Nephron (organoid): ENCODE measurements around the gene B3GNT2.

Experiments
- H3K27ac Mint-ChIP-seq, 3 experiments: 2 replicates each; pipeline ENCODE4 v1.8.0; 2020; ENCODE audit warnings: mixed read lengths in 3 of 3, mild to moderate bottlenecking in 2 of 3, moderate library complexity in 1 of 3
- H3K27me3 Mint-ChIP-seq: 2 replicates; pipeline ENCODE4 v1.8.0; 2021; ENCODE audit warnings: low read depth, mild to moderate bottlenecking, moderate library complexity, mixed read lengths
- H3K36me3 Mint-ChIP-seq: 2 replicates; pipeline ENCODE4 v1.8.0; 2020; ENCODE audit warnings: low read depth, mixed read lengths
- H3K4me1 Mint-ChIP-seq: 2 replicates; pipeline ENCODE4 v1.8.0; 2020; ENCODE audit warnings: mixed read lengths
- H3K4me3 Mint-ChIP-seq, 3 experiments: 2 replicates each; pipeline ENCODE4 v1.8.0; 2020; ENCODE audit warnings: mild to moderate bottlenecking in 3 of 3, mixed read lengths in 3 of 3, moderate library complexity in 2 of 3
- H3K9me3 Mint-ChIP-seq: 2 replicates; pipeline ENCODE4 v1.8.0; 2020; ENCODE audit warnings: mixed read lengths
- CTCF ChIP-seq, 3 experiments: fragments of 200-600 bp; sonication (generic); IDR thresholded peaks; one replicate each; pipeline ENCODE4 v1.5.0; 2021; ENCODE audit warnings: antibody characterized with exemption in 3 of 3; ENCODE audit not compliant: unreplicated experiment in 3 of 3

B3GNT2 gene

GRCh38 chr2:62163834-62164233 lies 32.1 kb upstream of the B3GNT2 start:
- no peaks in the 10 kb centered on the region for H3K36me3 Mint-ChIP-seq
- H3K4me3 Mint-ChIP-seq, result no peak overlapping the region
- H3K27me3 Mint-ChIP-seq, result no peaks in the 10 kb centered on the region
- no peak for TF ChIP-seq CTCF (IDR thresholded peaks at IDR 0.05; ENCODE audit: unreplicated experiment in 3 of 3)
- no peaks in the 10 kb centered on the region for H3K4me1 Mint-ChIP-seq
- H3K9me3 Mint-ChIP-seq, result no peaks in the 10 kb centered on the region
- no peak overlapping the region for H3K27ac Mint-ChIP-seq

GRCh38 chr2:62175728-62176127 lies 20.2 kb upstream of the B3GNT2 start:
- no peak for TF ChIP-seq CTCF (IDR thresholded peaks at IDR 0.05; ENCODE audit: unreplicated experiment in 3 of 3)
- Mint-ChIP-seq H3K36me3 (no peaks in the 10 kb centered on the region), H3K27me3 (no peaks in the 10 kb centered on the region), H3K27ac (peak overlapping the region in 1 of 3 experiments; percentile 1), H3K9me3 (no peaks in the 10 kb centered on the region), H3K4me1 (peaks cover 15% of the 10 kb centered on the region), H3K4me3 (no peak overlapping the region)

- Mint-ChIP-seq H3K9me3 (no peaks in the 10 kb centered on the region), H3K27ac (no peak overlapping the region), H3K4me3 (no peak overlapping the region), H3K4me1 (peaks cover 15% of the 10 kb centered on the region), H3K27me3 (no peaks in the 10 kb centered on the region), H3K36me3 (no peaks in the 10 kb centered on the region)
- TF ChIP-seq CTCF (IDR thresholded peaks at IDR 0.05; ENCODE audit: unreplicated experiment in 3 of 3), result no peak
Measured at GRCh38 chr2:62176801-62177200, 19.1 kb upstream of the B3GNT2 start.

GRCh38 chr2:62177392-62178049 lies 18.4 kb upstream of the B3GNT2 start:
- TF ChIP-seq CTCF (IDR thresholded peaks at IDR 0.05; ENCODE audit: unreplicated experiment in 3 of 3), result no peak
- Mint-ChIP-seq H3K4me1 (peaks cover 15% of the 10 kb centered on the region), H3K27ac (no peak overlapping the region), H3K4me3 (no peak overlapping the region), H3K36me3 (no peaks in the 10 kb centered on the region), H3K9me3 (no peaks in the 10 kb centered on the region), H3K27me3 (peaks cover 3% of the 10 kb centered on the region)

GRCh38 chr2:62178741-62179271 lies 17.1 kb upstream of the B3GNT2 start:
- peaks cover 3% of the 10 kb centered on the region for H3K27me3 Mint-ChIP-seq
- TF ChIP-seq CTCF (IDR thresholded peaks at IDR 0.05; ENCODE audit: unreplicated experiment in 3 of 3), result no peak
- H3K27ac Mint-ChIP-seq, result peak overlapping the region in 2 of 3 experiments; percentile 62 to 79
- peaks cover 15% of the 10 kb centered on the region for H3K4me1 Mint-ChIP-seq
- H3K9me3 Mint-ChIP-seq, result no peaks in the 10 kb centered on the region
- no peak overlapping the region for H3K4me3 Mint-ChIP-seq
- H3K36me3 Mint-ChIP-seq, result no peaks in the 10 kb centered on the region

GRCh38 chr2:62180975-62181374 lies 14.9 kb upstream of the B3GNT2 start:
- Mint-ChIP-seq H3K36me3 (no peaks in the 10 kb centered on the region), H3K9me3 (no peaks in the 10 kb centered on the region), H3K27me3 (peaks cover 3% of the 10 kb centered on the region), H3K27ac (no peak overlapping the region), H3K4me3 (no peak overlapping the region), H3K4me1 (peaks cover 10% of the 10 kb centered on the region)
- TF ChIP-seq CTCF (IDR thresholded peaks at IDR 0.05; ENCODE audit: unreplicated experiment in 3 of 3), result no peak
